Measurements from ENCODE around the gene LRRC8D.

GRCh38 chr1:89884718-89885596 lies 64.1 kb downstream of the LRRC8D start:
- TF ChIP-seq CTCF (IDR thresholded peaks at IDR 0.05), result no peak
- TF ChIP-seq POLR2A (IDR thresholded peaks at IDR 0.05), result no peak
- no peak for TF ChIP-seq POLR2AphosphoS5 (IDR thresholded peaks at IDR 0.05)
